Adipose tissue (tissue), 3 donors: ENCODE measurements around the gene MFSD8. TPM values are rescaled to one million over a fixed set of nuclear protein-coding genes. Genes with fewer than 3 reads are reported as not detected.
"Not testable (repeated sequence)": the region's sequence is repeated elsewhere in the genome, so short reads cannot be mapped to it uniquely, and the experiment has no call there.

ENCODE experiments used
- H3K27ac ChIP-seq: one replicate; pipeline ENCODE4 v1.5.1; 2013; ENCODE audit warnings: low read depth, low read length
- WGBS, 3 donors: extraction: QIAGEN DNeasy Blood & Tissue Kit; methylation state at CpG; one replicate each; pipeline ENCODE4 v1.1.7; 2013; 5-methylcytosine and 5-hydroxymethylcytosine counted together
- polyA plus RNA-seq, 3 donors: library from polyadenylated mRNA; stranded (reverse); fragments of 200-250 nt; gene quantifications; one replicate each; pipeline ENCODE4 v1.2.3, GENCODE V29; 2013
- donor health status: healthy with polysubstance abuse.
- donor health status: Bipolar disorder and iron deficiency.
- donor health status: healthy.

The MFSD8 gene
- polyA plus RNA-seq, 3 donors, result 5.7 to 7.8 (median 7.3) TPM

DNA sequence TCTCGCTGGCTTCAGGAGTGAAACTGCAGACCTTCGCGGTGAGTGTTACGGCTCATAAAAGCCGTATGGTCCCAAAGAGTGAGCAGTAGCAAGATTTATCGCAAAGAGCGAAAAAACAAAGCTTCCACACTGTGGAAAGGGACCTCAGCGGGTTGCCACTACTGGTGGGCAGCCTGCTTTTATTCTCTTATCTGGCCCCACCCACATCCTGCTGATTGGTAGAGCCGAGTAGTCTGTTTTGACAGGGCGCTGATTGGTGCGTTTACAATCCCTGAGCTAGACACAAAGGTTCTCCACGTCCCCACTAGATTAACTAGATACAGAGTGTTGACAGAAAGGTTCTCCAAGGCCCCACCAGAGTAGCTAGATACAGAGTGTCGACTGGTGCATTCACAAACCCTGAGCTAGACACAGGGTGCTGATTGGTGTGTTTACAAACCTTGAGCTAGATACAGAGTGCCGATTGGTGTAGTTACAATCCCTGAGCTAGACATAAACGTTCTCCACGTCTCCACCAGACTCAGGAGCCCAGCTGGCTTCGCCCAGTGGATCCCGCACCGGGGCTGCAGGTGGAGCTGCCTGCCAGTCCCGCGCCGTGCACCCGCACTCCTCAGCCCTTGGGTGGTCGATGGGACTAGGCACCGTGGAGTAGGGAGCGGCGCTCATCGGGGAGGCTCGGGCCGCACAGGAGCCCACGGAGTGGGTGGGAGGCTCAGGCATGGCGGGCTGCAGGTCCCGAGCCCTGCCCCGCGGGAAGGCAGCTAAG, 1.2 kb downstream of the MFSD8 start:
- not testable (repeated sequence) for H3K27ac ChIP-seq
- WGBS, 3 donors, result 46 to 66% (median 65%) methylated on average over 22 to 32 of the region's 35 CpGs

- whole genome bisulfite sequencing, 3 donors, result 72 to 77% (median 75%) methylated on average over 1 of the region's 1 CpG
- H3K27ac ChIP-seq, result no peak overlapping the region
Observed at GRCh38 chr4:127959794-127960193, 5.2 kb downstream of the MFSD8 start.

GRCh38 chr4:127957105-127957504, 7.9 kb downstream of the MFSD8 start:
- WGBS, 3 donors, result 92 to 99% (median 94%) methylated on average over 2 of the region's 2 CpGs
- H3K27ac ChIP-seq, result no peak overlapping the region

DNA sequence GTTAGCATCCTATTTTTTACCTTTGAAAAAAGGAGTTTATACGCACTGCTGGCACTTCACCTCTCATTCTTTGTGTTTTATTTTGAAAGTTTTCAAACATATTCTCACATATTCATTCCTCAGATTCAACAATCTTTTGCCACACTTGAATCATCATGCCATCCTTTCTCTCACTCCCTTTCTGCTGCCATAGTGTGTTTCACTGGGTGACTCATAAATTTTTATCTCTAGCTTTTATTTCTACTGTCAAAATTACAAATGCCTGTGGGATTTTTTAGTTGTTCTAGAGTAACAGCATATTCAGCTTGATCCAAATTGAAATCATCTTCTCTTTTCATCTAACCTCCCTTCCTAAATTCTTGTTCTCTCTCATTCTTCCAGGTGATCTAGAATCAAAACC, 28.0 kb downstream of the MFSD8 start:
- 96 to 100% (median 100%) methylated on average over 1 of the region's 1 CpG for WGBS, 3 donors
- no peak overlapping the region for H3K27ac ChIP-seq

GRCh38 chr4:127931836-127932235, 33.1 kb downstream of the MFSD8 start:
- H3K27ac ChIP-seq, result not testable (repeated sequence)
- WGBS, 3 donors, result 88 to 93% (median 92%) methylated on average over 6 of the region's 6 CpGs

DNA sequence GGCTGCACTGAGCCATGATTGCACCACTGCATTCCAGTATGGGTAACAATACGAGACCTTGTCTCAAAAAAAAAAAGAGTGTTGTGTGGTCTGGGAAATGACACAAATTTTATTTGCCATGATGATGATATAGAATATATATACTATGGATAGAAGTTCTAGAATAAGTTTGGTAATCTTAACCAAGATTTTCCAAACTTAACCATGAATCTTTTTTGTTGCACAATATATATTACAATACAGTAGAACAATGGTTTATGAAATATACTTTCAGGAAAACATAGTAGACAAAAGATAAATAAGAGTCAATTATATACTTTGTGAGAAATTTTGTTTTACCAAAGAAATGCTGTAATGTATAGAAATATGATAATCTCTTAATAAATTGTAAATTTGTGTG, 34.8 kb downstream of the MFSD8 start:
- no peak overlapping the region for H3K27ac ChIP-seq
- 85 to 93% (median 91%) methylated on average over 1 of the region's 1 CpG for WGBS, 3 donors

GRCh38 chr4:127925720-127926119, 39.3 kb downstream of the MFSD8 start:
- 95 to 97% (median 96%) methylated on average over 2 of the region's 2 CpGs for WGBS, 3 donors
- H3K27ac ChIP-seq, result not testable (repeated sequence)

- WGBS, 3 donors, result 99 to 100% (median 100%) methylated on average over 2 of the region's 2 CpGs
Observed at GRCh38 chr4:127922226-127922625, 42.7 kb downstream of the MFSD8 start.

GRCh38 chr4:127920521-127920920, 44.5 kb downstream of the MFSD8 start:
- H3K27ac ChIP-seq, result no peak overlapping the region
- WGBS, 3 donors, result 72 to 95% (median 82%) methylated on average over 3 of the region's 3 CpGs

More at GRCh38 chr4:127922226-127922625, 42.7 kb downstream of the MFSD8 start:
- H3K27ac ChIP-seq, result no peak overlapping the region

- no peak overlapping the region for H3K27ac ChIP-seq
Observed at GRCh38 chr4:127917151-127917550, 47.8 kb downstream of the MFSD8 start.

DNA sequence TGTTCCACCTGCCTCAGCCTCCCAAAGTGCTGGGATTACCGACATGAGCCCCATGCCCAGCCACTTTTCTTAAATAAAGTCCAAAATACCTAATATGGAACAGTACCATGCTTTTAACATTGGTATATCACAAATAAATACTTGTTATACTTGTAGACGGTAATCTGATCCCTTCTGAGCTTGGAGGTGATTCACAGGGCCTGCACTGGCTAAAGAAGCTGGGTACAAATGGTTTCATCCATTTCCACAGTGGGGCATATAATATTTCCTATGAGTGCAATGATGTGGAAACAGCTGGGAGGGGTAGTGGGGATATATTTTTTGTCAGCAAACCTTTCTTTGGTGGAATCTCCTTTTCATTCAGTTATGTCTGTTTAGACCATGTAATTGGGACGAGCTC, 48.5 kb downstream of the MFSD8 start:
- WGBS, 3 donors, result 92 to 96% (median 93%) methylated on average over 3 of the region's 3 CpGs
- H3K27ac ChIP-seq, result no peak overlapping the region

GRCh38 chr4:127905029-127905428, 59.9 kb downstream of the MFSD8 start:
- WGBS, 3 donors, result 79 to 90% (median 86%) methylated on average over 8 of the region's 8 CpGs
- no peak overlapping the region for H3K27ac ChIP-seq

GRCh38 chr4:127899682-127900081, 65.3 kb downstream of the MFSD8 start:
- WGBS, 3 donors, result 97 to 98% (median 98%) methylated on average over 4 of the region's 4 CpGs
- not testable (repeated sequence) for H3K27ac ChIP-seq

DNA sequence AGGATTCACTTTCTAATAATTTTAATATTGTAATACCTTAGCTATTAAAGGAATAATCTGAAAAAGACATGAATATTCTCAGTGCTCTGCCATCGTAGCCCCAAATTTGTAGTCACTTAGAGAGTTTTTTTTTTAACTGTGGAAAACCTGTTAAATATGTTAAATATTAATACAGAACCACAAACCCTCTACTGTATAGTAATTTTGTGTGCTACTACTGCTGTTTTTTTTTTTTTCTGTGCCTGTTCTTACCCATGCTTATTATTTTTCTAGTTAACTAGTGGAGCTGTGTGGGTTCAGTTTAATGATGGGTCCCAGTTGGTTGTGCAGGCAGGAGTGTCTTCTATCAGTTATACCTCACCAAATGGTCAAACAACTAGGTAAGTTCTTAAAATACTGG, 68.4 kb downstream of the MFSD8 start:
- H3K27ac ChIP-seq, result no peak overlapping the region
- 84 to 100% (median 97%) methylated on average over 1 of the region's 1 CpG for WGBS, 3 donors

GRCh38 chr4:127896069-127896468, 68.9 kb downstream of the MFSD8 start:
- 76 to 90% (median 82%) methylated on average over 1 of the region's 1 CpG for WGBS, 3 donors
- H3K27ac ChIP-seq, result no peak overlapping the region

DNA sequence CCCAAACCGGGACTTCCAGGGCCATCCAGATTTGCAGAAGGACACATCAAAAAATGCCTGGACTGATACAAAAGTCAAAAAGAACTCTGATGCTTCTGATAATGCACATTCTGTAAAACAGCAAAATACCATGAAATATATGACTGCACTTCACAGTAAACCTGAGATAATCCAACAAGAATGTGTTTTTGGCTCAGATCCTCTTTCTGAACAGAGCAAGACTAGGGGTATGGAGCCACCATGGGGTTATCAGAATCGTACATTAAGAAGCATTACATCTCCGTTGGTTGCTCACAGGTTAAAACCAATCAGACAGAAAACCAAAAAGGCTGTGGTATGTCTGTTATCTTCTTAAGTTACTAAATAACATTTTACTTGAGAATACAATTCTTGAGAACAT, 75.1 kb downstream of the MFSD8 start:
- WGBS, 3 donors, result 76 to 81% (median 78%) methylated on average over 3 of the region's 3 CpGs

DNA sequence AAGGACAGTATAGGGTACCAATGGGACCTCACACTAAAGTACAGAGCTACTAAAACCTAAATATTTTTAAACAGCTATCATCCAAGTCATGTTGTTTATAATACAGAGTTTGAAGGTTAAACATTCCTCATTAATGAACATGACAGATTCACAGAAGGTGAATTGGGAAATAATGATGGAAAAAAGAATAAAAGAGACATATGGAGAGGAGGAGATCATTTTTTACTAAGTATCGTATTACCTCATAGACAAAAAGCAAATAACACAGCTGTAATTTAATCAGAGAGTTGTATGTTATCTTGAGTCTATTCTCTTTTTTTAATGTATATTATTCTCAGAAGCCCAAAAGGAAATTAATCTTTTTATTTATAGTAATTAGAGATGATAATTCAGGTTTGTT, 76.4 kb downstream of the MFSD8 start:
- WGBS, 3 donors, result 92 to 99% (median 95%) methylated on average over 1 of the region's 1 CpG
- H3K27ac ChIP-seq, result no peak overlapping the region

More for the DNA sequence above, 75.1 kb downstream of the MFSD8 start:
- H3K27ac ChIP-seq, result no peak overlapping the region

GRCh38 chr4:127881563-127881864, 83.5 kb downstream of the MFSD8 start:
- 1 to 4% (median 2%) methylated on average over 7 of the region's 7 CpGs for WGBS, 3 donors
- no peak overlapping the region for H3K27ac ChIP-seq

DNA sequence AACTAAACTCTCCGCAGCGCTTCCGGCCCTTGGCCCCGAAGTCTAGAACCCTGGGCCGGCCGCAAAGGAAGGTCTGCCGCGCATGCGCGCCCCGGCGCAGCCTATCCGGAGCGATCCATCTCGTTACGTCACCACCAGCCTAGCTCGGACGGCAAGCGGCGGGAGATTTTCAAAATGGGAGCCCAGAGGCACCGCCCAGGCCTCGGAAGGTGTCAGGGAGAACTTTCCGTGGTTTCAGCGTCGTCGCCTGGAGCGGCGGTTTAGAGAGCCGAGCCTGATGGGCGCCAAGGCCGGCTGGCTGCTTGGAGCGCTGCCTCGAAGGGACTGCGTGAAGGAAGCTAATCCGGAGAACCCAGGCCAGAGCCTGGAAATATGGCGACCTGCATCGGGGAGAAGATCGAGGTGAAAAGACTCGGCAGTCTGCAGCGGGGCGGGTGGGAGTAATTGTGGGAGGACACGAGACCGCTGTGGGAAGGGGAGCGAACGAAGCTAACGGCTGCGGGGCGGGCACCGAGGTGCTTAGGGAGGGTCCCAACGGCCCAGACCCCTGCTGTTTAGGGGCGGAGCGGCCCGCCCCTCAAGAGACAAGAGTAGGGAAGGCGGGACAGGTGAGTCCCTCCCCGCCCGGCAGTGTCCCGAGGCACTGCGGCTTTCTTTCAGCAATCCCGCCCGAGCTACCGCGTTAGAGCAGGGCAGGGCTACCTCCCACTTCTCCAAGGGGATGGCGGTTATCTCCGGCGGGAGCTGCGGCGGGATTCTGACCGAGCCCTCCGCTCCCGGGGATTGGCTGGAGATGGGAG, 84.0 kb downstream of the MFSD8 start, which contains the start of gene PLK4:
Gene PLK4 (plus strand): TSS at position 131 of the 800 bp plus-strand sequence. CDS start 242 bp downstream, at position 373.
- 0% methylated on average over 70 of the region's 70 CpGs for WGBS, 3 donors
- H3K27ac ChIP-seq, result no peak within 1 kb of the TSS

- H3K27ac ChIP-seq, result no peak overlapping the region
Observed at GRCh38 chr4:127875791-127876190, 89.2 kb downstream of the MFSD8 start.
